Liver (tissue), 9 donors: ENCODE data around the gene CAPZB. TPM values are rescaled to one million over a fixed set of nuclear protein-coding genes. Genes with fewer than 3 reads are reported as not detected.

Experiments
- DNase-seq: peaks from one replicate; pipeline ENCODE4 v3.0.0-alpha.2; 2017; ENCODE audit warnings: low spot score
- H3K27ac ChIP-seq, 2 donors: one replicate each; pipeline ENCODE4 v1.7.0; 2013; ENCODE audit warnings: inconsistent platforms in 2 of 2, low read length in 2 of 2, control low read depth in 1 of 2, low read depth in 1 of 2, mild to moderate bottlenecking in 1 of 2
- H3K27me3 ChIP-seq, 4 donors: one replicate each; pipeline versions ENCODE4 v1.6.1 to v1.7.0; 2013; ENCODE audit warnings: low read length in 3 of 4, inconsistent platforms in 1 of 4, mild to moderate bottlenecking in 1 of 4, moderate library complexity in 1 of 4; ENCODE audit not compliant: control insufficient read depth in 4 of 4, insufficient read depth in 4 of 4
- H3K36me3 ChIP-seq, 4 donors: one replicate each; pipeline versions ENCODE4 v1.6.1 to v1.7.0; 2013; ENCODE audit warnings: low read length in 3 of 4, mild to moderate bottlenecking in 3 of 4, low read depth in 1 of 4, moderate library complexity in 1 of 4; ENCODE audit not compliant: control insufficient read depth in 4 of 4, insufficient read depth in 3 of 4
- H3K4me1 ChIP-seq, 4 donors: one replicate each; pipeline versions ENCODE4 v1.6.1 to v1.7.0; 2013; ENCODE audit warnings: low read length in 3 of 4, mild to moderate bottlenecking in 3 of 4, moderate library complexity in 1 of 4; ENCODE audit not compliant: control insufficient read depth in 4 of 4, insufficient read depth in 4 of 4
- H3K4me3 ChIP-seq, 3 donors: one replicate each; pipeline versions ENCODE4 v1.6.1 to v1.7.0; 2013; ENCODE audit warnings: low read length in 3 of 3, control low read depth in 1 of 3, low read depth in 1 of 3, mild to moderate bottlenecking in 1 of 3
- H3K9ac ChIP-seq, 2 donors: one replicate each; pipeline ENCODE4 v1.7.0; 2013; ENCODE audit warnings: low read length in 2 of 2, mild to moderate bottlenecking in 2 of 2, moderate library complexity in 2 of 2, control low read depth in 1 of 2, low read depth in 1 of 2
- H3K9me3 ChIP-seq, 4 donors: one replicate each; pipeline versions ENCODE4 v1.6.1 to v1.7.0; 2013; ENCODE audit warnings: low read length in 3 of 4; ENCODE audit not compliant: control insufficient read depth in 4 of 4
- EGR1 ChIP-seq, 2 donors: IDR thresholded peaks; 2 replicates each; pipeline ENCODE4 v1.6.1; 2016 to 2018; ENCODE audit warnings: antibody characterized with exemption in 2 of 2, low read depth in 2 of 2
- FOXA1 ChIP-seq: IDR thresholded peaks from 2 replicates; pipeline ENCODE4 v1.6.1; 2016; ENCODE audit warnings: antibody characterized with exemption
- GABPA ChIP-seq, 2 donors: IDR thresholded peaks in 1 of 2; conservative IDR thresholded peaks in 1 of 2; 2 replicates each; pipeline ENCODE4 v1.6.1; 2016; ENCODE audit warnings: antibody characterized with exemption in 2 of 2, mild to moderate bottlenecking in 1 of 2, moderate library complexity in 1 of 2
- HNF4A ChIP-seq, 2 donors: conservative IDR thresholded peaks; 2 replicates each; pipeline ENCODE4 v1.6.1; 2016; ENCODE audit warnings: antibody characterized with exemption in 2 of 2, mild to moderate bottlenecking in 2 of 2
- HNF4G ChIP-seq: IDR thresholded peaks from 2 replicates; pipeline ENCODE4 v1.6.1; 2016; ENCODE audit warnings: antibody characterized with exemption
- JUND ChIP-seq, 2 donors: IDR thresholded peaks; 2 replicates each; pipeline ENCODE4 v1.6.1; 2016; ENCODE audit warnings: antibody characterized with exemption in 2 of 2
- NR2F2 ChIP-seq: IDR thresholded peaks from 2 replicates; pipeline ENCODE4 v1.6.1; 2016; ENCODE audit warnings: antibody characterized with exemption
- RXRA ChIP-seq, 2 donors: IDR thresholded peaks; 2 replicates each; pipeline ENCODE4 v1.6.1; 2017 to 2018; ENCODE audit warnings: antibody characterized with exemption in 2 of 2, mild to moderate bottlenecking in 1 of 2
- SP1 ChIP-seq: IDR thresholded peaks from 2 replicates; pipeline ENCODE4 v1.6.1; 2018; ENCODE audit warnings: antibody characterized with exemption, mild to moderate bottlenecking
- TAF1 ChIP-seq: conservative IDR thresholded peaks from 2 replicates; pipeline ENCODE4 v1.6.1; 2016; ENCODE audit warnings: antibody characterized with exemption, mild to moderate bottlenecking
- YY1 ChIP-seq: IDR thresholded peaks from 2 replicates; pipeline ENCODE4 v1.6.1; 2016; ENCODE audit warnings: antibody characterized with exemption, mild to moderate bottlenecking
- WGBS: extraction: QIAGEN DNeasy Blood & Tissue Kit; methylation state at CpG from one replicate; pipeline ENCODE4 v1.1.7; 2013; 5-methylcytosine and 5-hydroxymethylcytosine counted together
- polyA plus RNA-seq, 2 donors: library from polyadenylated mRNA; stranded (reverse) in 1 of 2; unstranded in 1 of 2; fragments of 200-250 nt in 1 of 2; fragments of >200 nt in 1 of 2; fragmentation: Nextera tagmentation in 1 of 2; extraction: Ambion mirVana in 1 of 2; gene quantifications; one replicate each; pipeline versions ENCODE4 v1.2.1 to v1.2.3, GENCODE V29; 2013 to 2015
- total RNA-seq, 2 donors: library from RNA; depleted of rRNA; stranded (reverse); fragments of >200 nt; gene quantifications; one replicate each; pipeline ENCODE4 v1.2.3, GENCODE V29; 2014
- TF ChIP-seq, protein P1 (sequence below): IDR thresholded peaks from 2 replicates; pipeline ENCODE4 v1.6.1; 2016; ENCODE audit warnings: antibody characterized with exemption, mild to moderate bottlenecking
- TF ChIP-seq, protein P2 (sequence below): IDR thresholded peaks from 2 replicates; pipeline ENCODE4 v1.6.1; 2016; ENCODE audit warnings: antibody characterized with exemption
- donor health status: healthy.
- donor health status: healthy.
- donor health status: healthy.
- donor health status: healthy.
- donor health status: healthy.

The CAPZB gene
- total and polyA plus RNA-seq, 4 donors = 38.3 to 98.9 (median 51.1) TPM

DNA sequence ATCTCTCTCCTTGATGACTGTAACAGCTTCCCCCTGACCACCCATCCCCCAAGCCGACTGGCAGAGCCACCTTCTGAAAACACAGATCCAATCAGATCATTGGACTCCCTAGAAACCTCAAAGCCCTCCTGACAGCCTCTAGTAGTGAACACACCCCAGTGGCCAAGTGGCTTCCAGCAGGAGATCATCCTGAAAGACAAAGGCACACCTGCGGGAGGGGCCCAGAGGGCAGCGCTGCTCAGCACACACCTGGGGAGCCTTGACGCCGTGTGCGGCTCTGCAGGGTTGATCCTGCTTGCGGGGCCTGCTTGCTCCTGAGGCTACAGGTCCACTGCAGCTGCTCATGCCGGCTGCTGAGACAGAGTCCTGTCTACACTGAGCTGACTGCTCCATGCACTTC lies 131.7 kb downstream of the CAPZB start:
- no peak overlapping the region for H3K9ac ChIP-seq
- no peaks in the 10 kb centered on the region for H3K9me3 ChIP-seq
- DNase-seq = no peak
- TF ChIP-seq, protein P1, sequence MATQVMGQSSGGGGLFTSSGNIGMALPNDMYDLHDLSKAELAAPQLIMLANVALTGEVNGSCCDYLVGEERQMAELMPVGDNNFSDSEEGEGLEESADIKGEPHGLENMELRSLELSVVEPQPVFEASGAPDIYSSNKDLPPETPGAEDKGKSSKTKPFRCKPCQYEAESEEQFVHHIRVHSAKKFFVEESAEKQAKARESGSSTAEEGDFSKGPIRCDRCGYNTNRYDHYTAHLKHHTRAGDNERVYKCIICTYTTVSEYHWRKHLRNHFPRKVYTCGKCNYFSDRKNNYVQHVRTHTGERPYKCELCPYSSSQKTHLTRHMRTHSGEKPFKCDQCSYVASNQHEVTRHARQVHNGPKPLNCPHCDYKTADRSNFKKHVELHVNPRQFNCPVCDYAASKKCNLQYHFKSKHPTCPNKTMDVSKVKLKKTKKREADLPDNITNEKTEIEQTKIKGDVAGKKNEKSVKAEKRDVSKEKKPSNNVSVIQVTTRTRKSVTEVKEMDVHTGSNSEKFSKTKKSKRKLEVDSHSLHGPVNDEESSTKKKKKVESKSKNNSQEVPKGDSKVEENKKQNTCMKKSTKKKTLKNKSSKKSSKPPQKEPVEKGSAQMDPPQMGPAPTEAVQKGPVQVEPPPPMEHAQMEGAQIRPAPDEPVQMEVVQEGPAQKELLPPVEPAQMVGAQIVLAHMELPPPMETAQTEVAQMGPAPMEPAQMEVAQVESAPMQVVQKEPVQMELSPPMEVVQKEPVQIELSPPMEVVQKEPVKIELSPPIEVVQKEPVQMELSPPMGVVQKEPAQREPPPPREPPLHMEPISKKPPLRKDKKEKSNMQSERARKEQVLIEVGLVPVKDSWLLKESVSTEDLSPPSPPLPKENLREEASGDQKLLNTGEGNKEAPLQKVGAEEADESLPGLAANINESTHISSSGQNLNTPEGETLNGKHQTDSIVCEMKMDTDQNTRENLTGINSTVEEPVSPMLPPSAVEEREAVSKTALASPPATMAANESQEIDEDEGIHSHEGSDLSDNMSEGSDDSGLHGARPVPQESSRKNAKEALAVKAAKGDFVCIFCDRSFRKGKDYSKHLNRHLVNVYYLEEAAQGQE = no peak
- TF ChIP-seq HNF4G (no peak), YY1 (no peak), NR2F2 (no peak), EGR1 (IDR thresholded peaks at IDR 0.05; ENCODE audit: low read depth in 2 of 2) (no peak)
- TF ChIP-seq, protein P2, sequence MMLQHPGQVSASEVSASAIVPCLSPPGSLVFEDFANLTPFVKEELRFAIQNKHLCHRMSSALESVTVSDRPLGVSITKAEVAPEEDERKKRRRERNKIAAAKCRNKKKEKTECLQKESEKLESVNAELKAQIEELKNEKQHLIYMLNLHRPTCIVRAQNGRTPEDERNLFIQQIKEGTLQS = no peak
- H3K27me3 ChIP-seq = no peaks in the 10 kb centered on the region
- peaks cover 9 to 62% (median 27%) of the 10 kb centered on the region in 4 donors for H3K36me3 ChIP-seq
- H3K4me3 ChIP-seq = no peak overlapping the region
- H3K27ac ChIP-seq = no peak overlapping the region
- WGBS = 89% methylated on average over 8 of the region's 8 CpGs
- no peaks in the 10 kb centered on the region for H3K4me1 ChIP-seq

DNA sequence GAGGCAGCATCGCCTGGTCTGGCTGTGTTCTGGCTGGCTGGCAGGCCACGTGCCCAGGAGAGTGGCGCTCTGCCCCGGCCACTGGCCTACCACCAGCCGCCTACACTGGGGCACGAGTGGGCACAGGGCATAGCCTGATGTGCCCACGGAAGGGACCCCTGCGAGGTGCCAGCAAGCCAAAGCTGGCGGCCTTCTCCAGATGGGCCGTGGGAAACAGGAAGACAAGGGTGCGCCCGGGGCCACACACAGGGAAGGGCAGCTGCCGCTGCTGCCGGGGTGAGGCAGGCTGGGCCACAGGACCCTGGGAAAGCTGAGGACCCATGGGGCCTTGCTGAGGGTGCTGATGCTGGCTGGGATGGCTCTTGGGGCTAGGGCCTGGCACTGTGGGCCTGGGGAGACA lies 132.5 kb downstream of the CAPZB start:
- Histone ChIP-seq H3K36me3 (peaks cover 9 to 62% (median 27%) of the 10 kb centered on the region in 4 donors), H3K4me3 (no peak overlapping the region), H3K4me1 (no peaks in the 10 kb centered on the region), H3K27ac (no peak overlapping the region), H3K9me3 (no peaks in the 10 kb centered on the region), H3K9ac (no peak overlapping the region), H3K27me3 (no peaks in the 10 kb centered on the region)
- DNase-seq = no peak
- 91% methylated on average over 14 of the region's 14 CpGs for WGBS
- TF ChIP-seq, protein P2 = no peak
- TF ChIP-seq NR2F2 (no peak), FOXA1 (no peak), TAF1 (no peak), SP1 (no peak), JUND (IDR thresholded peaks at IDR 0.05) (no peak), HNF4A (conservative IDR thresholded peaks at IDR 0.05) (no peak), EGR1 (IDR thresholded peaks at IDR 0.05; ENCODE audit: low read depth in 2 of 2) (no peak), GABPA (IDR thresholded peaks at IDR 0.05 in 1 of 2, conservative IDR thresholded peaks at IDR 0.05 in 1 of 2) (no peak), RXRA (IDR thresholded peaks at IDR 0.05) (no peak)
- TF ChIP-seq, protein P1 = no peak
